IMR-90 (cell line): Measurements from ENCODE around the gene PSPH.
"Not testable (repeated sequence)": the region's sequence is repeated elsewhere in the genome, so short reads cannot be mapped to it uniquely, and the experiment has no call there.

Source experiments
- BHLHE40 ChIP-seq: fragments of 150-350 bp; IDR thresholded peaks from 2 replicates; pipeline ENCODE4 v1.6.1; 2016; ENCODE audit warnings: mild to moderate bottlenecking, low read depth, low read length
- CEBPB ChIP-seq: IDR thresholded peaks from 2 replicates; pipeline ENCODE4 v1.6.1; 2012; ENCODE audit warnings: low read depth, low read length, improper control_type of control experiment
- CHD1 ChIP-seq: IDR thresholded peaks from 2 replicates; pipeline ENCODE4 v1.6.1; 2012; ENCODE audit warnings: low read depth, low read length, improper control_type of control experiment
- CTCF ChIP-seq: conservative IDR thresholded peaks from 2 replicates; pipeline ENCODE4 v1.5.1; 2012; ENCODE audit warnings: mild to moderate bottlenecking, low read depth, low read length, improper control_type of control experiment
- FOS ChIP-seq: fragments of 150-350 bp; IDR thresholded peaks from 2 replicates; pipeline ENCODE4 v1.6.1; 2016; ENCODE audit warnings: low read depth, low read length
- MAZ ChIP-seq: IDR thresholded peaks from 2 replicates; pipeline ENCODE4 v1.6.1; 2012; ENCODE audit warnings: low read depth, mild to moderate bottlenecking, low read length, improper control_type of control experiment, moderate library complexity, borderline replicate concordance
- POLR2A ChIP-seq: IDR thresholded peaks from 2 replicates; pipeline ENCODE4 v1.6.1; 2012; ENCODE audit warnings: mild to moderate bottlenecking, low read depth, low read length
- RAD21 ChIP-seq: IDR thresholded peaks from 2 replicates; pipeline ENCODE4 v1.6.1; 2012; ENCODE audit warnings: low read length, improper control_type of control experiment
- RCOR1 ChIP-seq: IDR thresholded peaks from 2 replicates; pipeline ENCODE4 v1.6.1; 2012; ENCODE audit warnings: mild to moderate bottlenecking, low read length, improper control_type of control experiment; ENCODE audit not compliant: insufficient replicate concordance
- SMC3 ChIP-seq: fragments of 150-350 bp; IDR thresholded peaks from 2 replicates; pipeline ENCODE4 v1.6.1; 2016; ENCODE audit warnings: low read depth, mild to moderate bottlenecking, antibody characterized with exemption, low read length, moderate library complexity
- TF ChIP-seq, protein P1 (sequence below): fragments of 150-350 bp; IDR thresholded peaks from 2 replicates; pipeline ENCODE4 v1.6.1; 2016; ENCODE audit warnings: low read depth, mild to moderate bottlenecking, low read length, moderate library complexity, borderline replicate concordance
- TF ChIP-seq, protein P2 (sequence below): fragments of 150-350 bp; IDR thresholded peaks from 2 replicates; pipeline ENCODE4 v1.6.1; 2017; ENCODE audit warnings: mild to moderate bottlenecking, antibody characterized with exemption, low read length, low read depth

DNA sequence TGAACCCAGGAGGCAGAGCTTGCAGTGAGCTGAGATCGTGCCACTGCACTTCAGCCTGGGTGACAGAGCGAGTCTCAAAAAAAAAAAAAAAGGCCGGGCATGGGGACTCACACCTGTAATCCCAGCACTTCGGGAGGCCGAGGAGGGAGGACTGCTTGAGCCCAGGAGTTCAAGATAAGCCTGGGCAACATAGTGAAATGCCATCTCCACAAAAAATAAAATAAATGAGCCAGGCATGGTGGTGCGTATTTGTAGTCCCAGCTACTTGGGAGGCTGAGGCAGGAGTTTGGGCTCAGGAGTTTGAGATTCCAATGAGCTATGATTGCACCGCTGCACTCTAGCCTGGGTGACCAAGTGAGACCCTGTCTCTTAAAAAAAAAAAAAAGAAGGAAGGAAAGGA, 18.7 kb downstream of the PSPH start:
- not testable (repeated sequence) for TF ChIP-seq CTCF, POLR2A, SMC3, CEBPB, MAZ, BHLHE40, RCOR1, RAD21, CHD1, FOS
- TF ChIP-seq, protein P1, sequence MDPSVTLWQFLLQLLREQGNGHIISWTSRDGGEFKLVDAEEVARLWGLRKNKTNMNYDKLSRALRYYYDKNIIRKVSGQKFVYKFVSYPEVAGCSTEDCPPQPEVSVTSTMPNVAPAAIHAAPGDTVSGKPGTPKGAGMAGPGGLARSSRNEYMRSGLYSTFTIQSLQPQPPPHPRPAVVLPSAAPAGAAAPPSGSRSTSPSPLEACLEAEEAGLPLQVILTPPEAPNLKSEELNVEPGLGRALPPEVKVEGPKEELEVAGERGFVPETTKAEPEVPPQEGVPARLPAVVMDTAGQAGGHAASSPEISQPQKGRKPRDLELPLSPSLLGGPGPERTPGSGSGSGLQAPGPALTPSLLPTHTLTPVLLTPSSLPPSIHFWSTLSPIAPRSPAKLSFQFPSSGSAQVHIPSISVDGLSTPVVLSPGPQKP, result not testable (repeated sequence)
- TF ChIP-seq, protein P2, sequence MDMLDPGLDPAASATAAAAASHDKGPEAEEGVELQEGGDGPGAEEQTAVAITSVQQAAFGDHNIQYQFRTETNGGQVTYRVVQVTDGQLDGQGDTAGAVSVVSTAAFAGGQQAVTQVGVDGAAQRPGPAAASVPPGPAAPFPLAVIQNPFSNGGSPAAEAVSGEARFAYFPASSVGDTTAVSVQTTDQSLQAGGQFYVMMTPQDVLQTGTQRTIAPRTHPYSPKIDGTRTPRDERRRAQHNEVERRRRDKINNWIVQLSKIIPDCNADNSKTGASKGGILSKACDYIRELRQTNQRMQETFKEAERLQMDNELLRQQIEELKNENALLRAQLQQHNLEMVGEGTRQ, result not testable (repeated sequence)
